DND-41 (cell line): ENCODE measurements around the gene PDE6B.
A peak's percentile ranks its signal among the peaks of the same experiment; 100 is the strongest.

Source experiments
- ATAC-seq: fragments of 200-7000 bp; cut with Tn5 transposase; 3 replicates; pipeline ENCODE4 v1.9.1; 2021; ENCODE audit warnings: low read depth; ENCODE audit not compliant: insufficient read depth
- DNase-seq: peaks from one replicate; pipeline ENCODE4 v3.0.0-alpha.2; 2020
- H2AFZ ChIP-seq: 2 replicates; pipeline ENCODE4 v1.6.0; 2012; ENCODE audit warnings: low read depth, low read length
- H3K27ac ChIP-seq: 2 replicates; pipeline ENCODE4 v1.5.1; 2012; ENCODE audit warnings: low read length, inconsistent platforms
- H3K27me3 ChIP-seq: fragments of 200-600 bp; sonication (generic); 2 replicates; pipeline ENCODE4 v1.6.0; 2012; ENCODE audit warnings: low read length, mild to moderate bottlenecking, inconsistent platforms; ENCODE audit not compliant: insufficient read depth, poor library complexity
- H3K36me3 ChIP-seq: 2 replicates; pipeline ENCODE4 v1.5.1; 2012; ENCODE audit warnings: low read length, inconsistent platforms; ENCODE audit not compliant: insufficient read depth
- H3K4me1 ChIP-seq: 2 replicates; pipeline ENCODE4 v1.5.1; 2012; ENCODE audit warnings: mild to moderate bottlenecking, low read length; ENCODE audit not compliant: insufficient read depth
- H3K4me2 ChIP-seq: 2 replicates; pipeline ENCODE4 v1.6.0; 2012; ENCODE audit warnings: mild to moderate bottlenecking, moderate library complexity, low read length, inconsistent platforms; ENCODE audit not compliant: insufficient read depth
- H3K4me3 ChIP-seq, 2 experiments: fragments of 200-600 bp in 1 of 2; shearing (Covaris generic) in 1 of 2; 2 replicates each; pipeline ENCODE4 v1.5.1; 2012 to 2016; ENCODE audit warnings: inconsistent platforms in 2 of 2, low read length in 2 of 2, mild to moderate bottlenecking in 2 of 2, low read depth in 1 of 2, moderate library complexity in 1 of 2
- H3K79me2 ChIP-seq: 2 replicates; pipeline ENCODE4 v1.6.0; 2012; ENCODE audit warnings: low read length, inconsistent platforms; ENCODE audit not compliant: insufficient read depth
- H3K9ac ChIP-seq: 2 replicates; pipeline ENCODE4 v1.6.0; 2012; ENCODE audit warnings: low read depth, mild to moderate bottlenecking, inconsistent platforms, low read length, moderate library complexity
- H3K9me3 ChIP-seq: 2 replicates; pipeline ENCODE4 v1.5.1; 2012; ENCODE audit warnings: low read length, moderate library complexity, mild to moderate bottlenecking, inconsistent platforms; ENCODE audit not compliant: insufficient read depth, severe bottlenecking
- H4K20me1 ChIP-seq: 2 replicates; pipeline ENCODE4 v1.6.0; 2012; ENCODE audit warnings: low read length; ENCODE audit not compliant: insufficient read depth
- CTCF ChIP-seq: IDR thresholded peaks from 2 replicates; pipeline ENCODE4 v1.5.1; 2012; ENCODE audit warnings: borderline replicate concordance, low read length, moderate library complexity, mild to moderate bottlenecking; ENCODE audit not compliant: poor library complexity, severe bottlenecking; ENCODE audit errors: extremely low read depth
- EZH2 ChIP-seq: IDR thresholded peaks from 3 replicates; pipeline ENCODE4 v1.6.1; 2012; ENCODE audit warnings: borderline replicate concordance, low read depth, mild to moderate bottlenecking, moderate library complexity, low read length, inconsistent platforms; ENCODE audit not compliant: severe bottlenecking

Gene PDE6B

DNA sequence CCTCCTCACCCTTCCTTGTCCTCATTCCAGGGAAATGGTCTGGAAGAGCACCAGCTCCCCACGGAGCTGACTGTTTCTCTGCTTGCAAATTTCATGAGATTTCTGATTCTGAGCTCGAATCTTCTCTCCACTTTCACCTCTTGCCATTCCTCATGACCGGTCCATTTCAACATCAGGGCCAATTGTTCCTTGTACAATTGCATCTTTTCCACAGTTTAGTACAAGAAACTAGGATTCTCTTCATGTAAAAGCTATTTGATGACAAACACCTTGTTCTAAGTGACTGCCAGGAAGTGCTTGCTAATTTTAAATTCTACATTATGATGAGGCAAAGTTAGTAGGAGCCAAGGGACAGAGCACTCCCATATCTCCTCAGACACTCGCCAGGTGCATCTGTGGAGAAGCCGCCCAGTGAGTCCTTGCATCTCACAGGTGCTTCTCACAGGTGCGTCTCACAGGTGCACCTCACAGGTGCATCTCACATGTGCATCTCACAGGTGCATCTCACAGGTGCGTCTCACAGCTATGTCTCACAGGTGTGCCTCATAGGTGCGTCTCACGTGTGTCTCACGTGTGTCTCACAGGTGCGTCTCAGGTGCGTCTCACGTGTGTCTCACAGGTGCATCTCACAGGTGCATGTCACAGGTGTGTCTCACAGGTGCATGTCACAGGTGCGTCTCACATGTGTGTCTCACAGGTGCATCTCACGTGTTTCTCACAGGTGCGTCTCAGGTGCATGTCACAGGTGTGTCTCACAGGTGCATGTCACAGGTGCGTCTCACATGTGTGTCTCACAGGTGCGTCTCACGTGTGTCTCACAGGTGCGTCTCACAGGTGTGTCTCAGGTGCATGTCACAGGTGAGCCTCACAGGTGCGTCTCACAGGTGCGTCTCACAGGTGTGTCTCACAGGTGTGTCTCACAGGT lies 3.0 kb upstream of the PDE6B start:
- no peak overlapping the region for H3K4me2 ChIP-seq
- H2AFZ ChIP-seq: no peak overlapping the region
- DNase-seq: no peak
- H3K9me3 ChIP-seq: no peaks in the 10 kb centered on the region
- no peaks in the 10 kb centered on the region for H3K36me3 ChIP-seq
- no peak for ATAC-seq
- no peak overlapping the region for H3K4me3 ChIP-seq
- peaks cover 7% of the 10 kb centered on the region; the same call in 1 of the 2 replicates for H4K20me1 ChIP-seq
- TF ChIP-seq EZH2: no peak
- TF ChIP-seq CTCF: no peak
- H3K4me1 ChIP-seq: no peaks in the 10 kb centered on the region
- H3K9ac ChIP-seq: no peak overlapping the region
- no peaks in the 10 kb centered on the region for H3K27me3 ChIP-seq
- H3K79me2 ChIP-seq: no peaks in the 10 kb centered on the region
- H3K27ac ChIP-seq: no peak overlapping the region

- H3K27ac ChIP-seq: no peak overlapping the region
- no peak overlapping the region for H2AFZ ChIP-seq
- H3K9me3 ChIP-seq: no peaks in the 10 kb centered on the region
- H3K4me3 ChIP-seq: no peak overlapping the region
- no peak overlapping the region for H3K4me2 ChIP-seq
- no peaks in the 10 kb centered on the region for H3K4me1 ChIP-seq
- no peaks in the 10 kb centered on the region for H3K27me3 ChIP-seq
- no peaks in the 10 kb centered on the region for H3K36me3 ChIP-seq
- no peak for TF ChIP-seq CTCF
- no peak for TF ChIP-seq EZH2
- H3K9ac ChIP-seq: no peak overlapping the region
- no peaks in the 10 kb centered on the region for H3K79me2 ChIP-seq
- DNase-seq (no peak), ATAC-seq (peak; percentile 25; the same call in 1 of the 3 replicates)
- peaks cover 7% of the 10 kb centered on the region; the same call in 1 of the 2 replicates for H4K20me1 ChIP-seq
Observed at GRCh38 chr4:622996-623913, 2.1 kb upstream of the PDE6B start.

- Histone ChIP-seq H3K4me3 (no peak overlapping the region), H3K9ac (no peak overlapping the region), H3K79me2 (no peaks in the 10 kb centered on the region), H3K4me1 (no peaks in the 10 kb centered on the region), H3K27me3 (no peaks in the 10 kb centered on the region), H2AFZ (no peak overlapping the region), H3K27ac (no peak overlapping the region), H3K4me2 (no peak overlapping the region), H3K9me3 (no peaks in the 10 kb centered on the region), H4K20me1 (peaks cover 7% of the 10 kb centered on the region; the same call in 1 of the 2 replicates), H3K36me3 (no peaks in the 10 kb centered on the region)
- ATAC-seq (peak; percentile 28; the same call in 1 of the 3 replicates), DNase-seq (no peak)
- no peak for TF ChIP-seq CTCF
- no peak for TF ChIP-seq EZH2
Observed at GRCh38 chr4:623914-624566, 1.3 kb upstream of the PDE6B start.
